Stimulated activated naive CD4-positive, alpha-beta T cell treated with Interleukin-2 at 50 U/mL for 16 hours (primary cell): ENCODE results near the gene CDH12.
"Not testable (repeated sequence)": the region's sequence is repeated elsewhere in the genome, so short reads cannot be mapped to it uniquely, and the experiment has no call there.

Source experiments
- DNase-seq: peaks from one replicate; lab custom pipeline; 2025; lab: John Stamatoyannopoulos, UW

The CDH12 gene

DNA sequence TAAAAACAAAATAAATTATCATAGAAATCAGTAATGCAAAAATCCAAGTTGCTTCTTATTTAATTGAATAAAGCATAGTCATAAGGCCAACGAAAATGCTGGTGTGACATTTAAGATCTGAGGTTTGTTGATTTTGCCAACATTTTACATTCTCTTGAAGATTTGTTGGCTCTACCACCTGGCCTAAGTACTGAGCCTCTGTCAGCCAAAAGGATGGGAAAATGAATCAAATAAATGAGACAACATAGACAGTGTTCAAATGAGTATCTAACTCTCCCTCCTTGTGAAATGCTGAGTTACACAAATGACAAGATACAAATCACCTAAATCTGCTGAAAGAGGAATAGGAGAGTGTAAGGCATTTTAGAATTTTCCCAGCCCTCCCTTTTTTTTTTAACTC, 575.0 kb downstream of the CDH12 start:
- no peak for DNase-seq

DNA sequence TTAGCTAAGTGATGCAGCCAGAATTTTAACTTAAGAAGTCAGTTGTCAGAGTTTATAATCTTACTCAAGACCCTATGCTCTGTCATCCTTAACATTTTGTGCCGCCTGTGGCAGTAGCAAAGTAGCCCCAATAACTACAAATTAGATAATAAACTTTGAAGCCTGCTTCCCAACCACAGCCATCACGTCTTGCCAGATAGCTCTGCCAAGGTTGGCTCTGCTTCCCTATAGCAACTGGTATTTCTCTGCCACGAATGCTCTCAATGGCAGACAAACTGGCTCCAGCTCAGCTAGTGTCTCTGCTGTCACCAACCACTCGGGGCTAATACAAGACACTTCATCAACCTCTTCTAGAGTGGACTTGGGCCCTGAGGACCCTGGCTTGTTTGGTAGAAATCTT, 576.1 kb downstream of the CDH12 start:
- DNase-seq, result no peak

DNA sequence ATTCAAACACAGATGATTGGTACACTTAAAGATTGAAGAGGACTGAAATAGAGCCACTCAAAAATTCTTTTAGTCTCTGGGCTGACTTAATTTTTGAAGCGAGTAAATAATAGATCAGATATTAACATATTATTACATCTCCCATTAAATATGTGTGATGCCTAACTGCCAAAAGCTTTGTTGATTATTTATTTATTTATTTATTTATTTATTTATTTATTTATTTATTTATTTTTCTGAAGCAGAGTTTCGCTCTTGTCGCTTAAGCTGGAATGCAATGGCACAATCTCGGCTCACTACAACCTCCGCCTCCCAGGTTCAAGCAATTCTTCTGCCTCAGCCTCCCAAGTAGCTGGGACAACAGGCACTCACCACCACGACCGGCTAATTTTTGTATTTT, 587.3 kb downstream of the CDH12 start:
- not testable (repeated sequence) for DNase-seq

DNA sequence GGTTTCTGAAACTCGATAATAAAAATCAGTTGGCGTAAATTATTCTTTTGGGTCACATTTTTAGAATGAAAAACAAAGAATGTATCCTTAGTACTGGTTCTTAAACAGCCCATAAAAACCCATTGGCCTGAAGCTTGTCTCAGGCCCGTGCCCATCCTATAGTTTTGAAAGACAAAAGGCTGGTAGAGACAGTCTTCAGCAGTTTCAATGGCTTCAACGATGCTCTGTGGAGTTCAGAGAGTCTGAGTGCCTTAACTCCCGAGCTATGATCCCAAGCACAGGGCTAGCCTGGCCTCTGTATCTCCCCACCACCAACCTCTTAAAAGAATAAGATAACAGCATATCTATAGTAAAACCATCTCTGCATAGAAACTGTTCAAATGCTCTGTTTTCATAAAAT, 595.0 kb downstream of the CDH12 start:
- DNase-seq, result no peak

DNA sequence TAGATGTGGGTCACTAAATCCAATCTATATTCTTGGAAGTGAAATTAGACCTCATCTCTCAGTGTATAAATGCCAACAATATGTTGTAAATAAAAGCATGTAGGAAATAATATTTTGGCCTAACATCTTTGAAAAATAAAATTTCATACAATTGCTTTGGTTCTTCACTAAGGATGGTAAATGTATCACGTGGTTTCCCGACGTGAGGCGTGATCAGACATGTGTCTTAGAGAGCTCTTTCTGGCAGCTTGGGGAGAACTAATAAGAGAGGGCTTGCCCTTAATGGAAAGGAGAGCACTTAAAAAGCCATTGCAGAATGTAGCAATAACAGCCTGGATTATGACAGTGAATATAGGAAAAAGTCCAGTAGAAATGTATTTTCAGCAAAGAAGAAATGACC, 602.6 kb downstream of the CDH12 start:
- no peak for DNase-seq

DNA sequence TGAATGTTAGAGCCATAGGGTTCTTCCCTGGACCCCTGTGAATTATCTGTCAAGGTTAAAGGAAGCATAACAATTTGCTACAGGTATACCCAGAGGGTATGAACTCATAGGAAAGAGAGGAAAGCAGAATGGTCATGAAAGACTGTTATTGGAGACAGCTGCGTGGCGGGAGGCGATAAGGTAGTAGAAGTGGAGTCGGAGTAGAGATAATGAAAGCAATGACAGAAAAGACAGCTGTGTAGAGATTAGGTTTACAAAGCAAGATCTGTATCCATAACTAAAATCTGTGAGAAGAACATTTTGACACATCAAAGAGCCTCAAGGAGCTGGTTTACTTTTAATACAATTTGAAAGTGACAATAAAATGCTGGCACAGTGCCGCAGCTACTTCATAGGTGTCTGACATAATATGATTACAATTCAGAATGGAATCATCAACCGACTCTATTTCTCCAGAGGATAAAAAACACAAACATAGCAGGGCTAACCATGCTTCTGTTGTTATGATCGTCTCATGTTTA, 603.9 kb downstream of the CDH12 start:
- DNase-seq, result no peak

DNA sequence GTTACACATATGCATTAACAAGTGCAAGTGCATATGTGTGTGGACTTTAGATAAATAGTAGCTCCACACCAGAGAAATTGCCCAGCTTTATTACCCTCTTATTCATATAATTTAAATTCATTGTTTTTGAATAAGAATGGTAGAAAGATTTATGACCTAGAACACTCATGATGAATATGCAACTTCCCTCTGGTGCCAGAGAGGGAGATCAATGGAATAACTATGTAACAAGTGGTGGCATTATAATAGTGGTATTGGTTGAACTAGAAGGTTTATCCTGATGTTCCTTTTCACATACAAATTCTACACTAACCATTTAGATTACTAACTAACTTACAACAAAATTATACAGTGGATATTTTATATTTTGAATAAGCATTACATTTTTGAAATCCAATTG, 607.4 kb downstream of the CDH12 start:
- no peak for DNase-seq

DNA sequence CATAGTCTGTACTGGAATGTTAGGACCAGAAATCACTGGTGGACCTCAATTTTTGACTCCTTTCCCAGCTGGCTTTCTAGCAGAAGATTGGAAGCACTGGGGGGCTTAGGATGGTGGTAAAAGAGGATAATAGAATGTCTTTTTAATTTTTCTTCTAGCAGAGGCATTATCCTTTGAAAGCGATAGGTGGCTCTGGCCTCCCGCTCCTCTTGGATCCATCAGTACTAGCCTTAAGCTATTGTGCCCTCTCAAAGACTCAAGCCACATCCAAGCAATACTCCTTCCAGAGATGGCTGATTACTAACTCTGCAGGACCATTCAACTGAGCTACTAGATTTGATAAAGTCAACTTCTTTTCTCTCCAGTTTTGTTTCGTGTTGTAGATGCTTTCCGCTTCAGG, 610.6 kb downstream of the CDH12 start:
- no peak for DNase-seq

DNA sequence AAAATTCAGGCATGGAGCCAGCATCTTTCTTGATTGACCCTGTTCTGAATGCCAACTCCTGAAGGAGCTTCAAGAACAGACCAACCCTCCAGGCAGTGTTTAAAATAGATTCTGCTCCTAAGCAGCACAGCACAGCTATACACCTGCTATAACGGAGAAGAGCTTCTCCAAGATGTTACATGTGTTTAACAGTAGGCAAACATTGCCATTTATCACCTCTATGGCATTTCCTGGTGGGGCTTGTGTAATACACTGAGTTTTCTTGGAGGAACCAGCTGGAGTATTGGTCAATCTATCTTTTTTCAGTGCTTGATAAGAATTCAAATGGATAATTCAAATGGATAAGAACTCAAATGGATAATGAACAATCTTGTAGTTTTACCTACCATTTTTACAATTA, 615.1 kb downstream of the CDH12 start:
- DNase-seq, result no peak

DNA sequence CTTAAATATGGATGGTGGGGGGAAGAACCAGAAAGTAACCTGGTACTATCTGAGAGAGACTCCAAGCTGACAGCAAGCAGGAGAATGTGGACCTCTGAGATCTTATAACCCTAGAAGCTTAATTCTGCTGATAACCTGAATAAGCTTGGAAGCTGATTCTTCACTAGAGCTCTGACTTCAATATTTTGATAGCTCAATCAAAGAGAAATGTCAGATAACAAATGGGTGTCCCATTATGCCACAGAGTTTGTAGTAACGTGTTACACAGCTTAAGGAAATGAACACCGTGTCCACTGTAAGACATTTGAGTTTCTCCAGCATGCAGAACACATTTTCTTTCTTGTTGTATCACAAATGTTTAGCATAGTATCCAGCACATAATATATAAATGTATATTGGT, 626.7 kb downstream of the CDH12 start:
- no peak for DNase-seq

DNA sequence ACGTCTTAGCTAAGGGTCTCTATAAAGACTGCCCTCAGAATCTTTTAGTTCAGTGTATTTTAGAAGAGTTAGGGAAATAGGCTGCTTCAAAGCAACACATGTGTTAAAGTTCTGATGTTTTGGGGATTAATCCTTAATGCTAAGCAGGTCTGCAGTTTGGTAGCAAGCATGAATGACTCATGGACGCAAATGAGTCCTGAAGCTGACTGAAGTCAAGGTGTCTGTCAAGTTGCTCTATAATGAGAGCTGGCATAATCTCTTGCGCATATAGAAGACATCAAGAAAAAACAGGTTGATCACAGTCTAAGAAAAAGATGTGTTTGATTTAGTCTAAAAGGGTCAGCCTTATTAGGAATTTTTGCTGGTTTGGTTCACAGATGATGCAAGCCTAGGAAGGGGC, 630.1 kb downstream of the CDH12 start:
- no peak for DNase-seq

DNA sequence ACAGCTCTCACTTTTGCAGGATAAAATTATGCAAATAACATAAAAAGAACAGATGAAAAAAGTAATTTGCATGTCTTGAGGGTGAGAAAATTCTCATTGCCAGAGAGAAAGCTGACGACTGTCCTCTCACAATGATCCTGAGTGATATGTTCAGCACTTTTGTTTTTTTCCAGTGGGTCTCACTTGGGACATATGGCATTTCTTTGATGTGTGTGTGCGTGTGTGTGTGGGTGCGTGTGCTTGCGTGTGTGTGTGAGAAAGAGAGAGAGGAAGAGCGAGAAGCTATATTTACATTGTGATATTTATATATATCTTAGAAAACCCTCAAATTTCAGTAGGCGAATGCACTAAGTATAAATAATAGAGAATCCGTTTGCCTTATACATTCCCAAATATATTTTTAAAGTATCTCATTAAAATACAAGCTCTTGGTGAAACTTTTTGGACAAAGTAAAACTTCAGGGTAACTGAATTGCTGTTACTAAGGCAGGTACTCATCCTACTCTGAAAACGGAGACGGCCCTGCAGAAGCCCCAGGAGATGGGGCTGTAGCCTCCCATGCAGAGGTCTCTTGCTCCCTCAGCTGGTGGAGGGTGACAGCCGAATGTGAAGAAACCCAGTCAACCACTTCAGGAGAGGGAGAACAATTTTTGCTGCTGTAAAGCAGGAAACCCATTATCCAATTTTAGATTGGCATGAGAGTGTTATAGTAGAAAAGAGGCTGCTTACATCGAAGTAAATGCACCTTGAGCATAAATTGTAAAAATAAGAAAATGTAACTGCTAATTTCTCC, 639.2 kb downstream of the CDH12 start:
- not testable (repeated sequence) for DNase-seq

DNA sequence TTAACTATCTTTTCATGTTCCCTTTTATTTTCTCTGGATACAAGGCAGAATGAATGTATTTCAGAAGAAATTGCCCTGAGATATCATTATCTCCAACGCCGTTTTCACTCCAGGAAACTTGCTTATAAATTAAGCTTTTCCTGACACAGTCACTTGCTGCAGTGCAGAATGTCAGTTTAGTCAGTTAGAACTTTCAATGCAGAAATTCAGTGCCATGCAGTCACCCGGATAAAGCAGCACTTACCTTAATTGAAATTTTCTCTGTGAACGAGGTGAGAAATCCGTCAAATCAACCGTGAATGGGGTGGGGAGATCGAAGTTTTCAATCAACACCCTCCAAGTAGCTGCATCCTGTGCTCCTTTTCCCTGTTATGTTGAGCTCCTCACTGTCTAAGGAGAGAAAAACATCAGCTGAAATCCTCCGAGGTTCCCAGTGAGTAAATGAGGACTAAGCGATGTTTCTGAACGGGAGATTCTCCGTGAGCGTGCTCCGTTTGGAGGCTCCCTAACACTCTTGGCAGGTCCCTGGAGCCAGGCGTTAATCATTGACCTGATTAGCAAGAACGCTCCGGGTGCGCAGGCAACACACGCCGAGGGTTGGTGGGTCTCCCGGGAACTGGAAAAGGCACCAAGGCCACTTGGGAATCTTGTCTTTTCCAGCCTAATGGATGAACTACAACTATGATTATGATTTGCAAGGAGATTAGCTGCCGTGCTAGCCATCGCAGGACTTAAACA, 640.7 kb downstream of the CDH12 start:
- DNase-seq, result not testable (repeated sequence)

DNA sequence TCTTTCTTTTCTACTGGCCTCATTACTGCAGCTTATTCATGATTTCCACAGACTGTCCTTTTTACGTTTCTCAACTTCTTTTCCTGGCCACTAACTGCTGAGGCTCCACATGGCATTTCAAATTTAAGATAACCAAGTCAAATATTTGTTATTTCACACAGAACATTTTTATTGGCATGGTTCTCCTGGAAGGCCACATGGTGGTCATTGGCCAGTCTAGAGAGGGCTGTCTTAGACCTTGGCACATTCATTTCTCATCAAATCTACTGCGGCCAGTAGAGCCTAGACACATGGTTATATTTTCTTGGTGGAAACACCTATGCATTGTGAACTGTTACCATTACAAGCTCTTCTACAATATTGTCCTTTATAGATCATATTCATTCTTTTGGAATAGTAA, 644.7 kb downstream of the CDH12 start:
- not testable (repeated sequence) for DNase-seq

DNA sequence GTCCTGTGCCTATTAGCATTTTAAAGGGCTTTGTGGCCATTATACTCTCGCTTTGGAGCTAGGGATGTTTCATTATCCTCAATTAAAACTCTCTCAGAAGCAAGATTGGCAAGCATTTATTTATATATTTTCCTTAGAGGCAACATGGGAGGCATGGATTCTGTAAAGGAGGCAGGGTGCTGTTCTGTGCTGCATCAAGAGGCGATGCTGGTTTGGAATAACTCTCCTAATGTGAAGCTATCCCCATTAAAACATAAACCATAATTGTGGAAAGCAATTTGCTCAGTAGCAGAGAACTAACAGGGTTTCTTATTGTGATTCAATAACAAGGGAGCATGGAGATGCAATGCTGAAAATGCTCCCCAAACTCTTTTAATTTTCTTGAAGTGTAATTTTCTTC, 664.5 kb downstream of the CDH12 start:
- not testable (repeated sequence) for DNase-seq

DNA sequence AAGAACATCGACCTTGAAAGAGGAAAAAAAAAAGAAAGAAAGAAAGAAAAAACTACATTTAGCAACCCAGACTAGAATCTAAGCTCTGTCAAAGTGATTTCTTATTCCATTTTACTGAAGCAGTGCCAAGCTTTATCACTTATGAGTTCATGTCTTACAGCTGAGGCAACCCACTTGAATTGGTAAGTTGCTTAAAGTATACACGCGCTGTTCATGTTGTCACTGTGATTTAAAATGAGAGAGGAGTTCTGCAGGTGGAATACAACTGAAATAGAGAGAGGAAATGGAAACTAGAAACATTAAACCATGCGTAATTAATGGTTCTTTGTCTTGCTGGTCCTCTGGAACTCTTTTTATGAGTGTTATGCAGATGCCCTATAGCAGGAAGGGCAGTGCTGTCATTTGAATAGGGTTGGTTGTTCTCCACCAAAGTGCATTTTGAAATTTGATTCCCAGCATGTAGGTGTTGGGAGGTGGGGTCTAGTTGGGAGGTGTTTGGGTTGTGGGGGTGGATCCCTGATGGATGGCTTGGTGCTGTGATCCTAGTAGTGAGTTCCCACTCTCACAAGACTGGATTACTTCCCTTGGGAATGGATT, 665.4 kb downstream of the CDH12 start:
- DNase-seq, result not testable (repeated sequence)

DNA sequence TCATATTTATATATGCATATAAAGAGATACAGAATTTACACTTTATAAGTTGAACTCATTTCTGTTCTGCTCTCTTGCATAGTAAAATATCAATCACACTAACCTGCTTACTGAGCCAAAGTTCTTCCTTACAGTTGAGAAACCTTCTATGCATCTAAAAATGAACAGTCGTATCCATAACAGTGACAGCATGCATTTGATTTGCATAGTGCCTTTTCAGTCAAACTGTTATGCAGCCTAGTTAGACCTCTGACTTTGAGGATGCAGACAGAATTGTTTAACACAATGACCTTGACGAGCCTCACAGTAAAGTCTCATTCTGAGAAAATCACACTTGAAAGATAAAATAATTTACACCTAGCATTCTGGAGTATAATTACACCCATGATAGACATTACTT, 683.9 kb downstream of the CDH12 start:
- DNase-seq, result not testable (repeated sequence)

DNA sequence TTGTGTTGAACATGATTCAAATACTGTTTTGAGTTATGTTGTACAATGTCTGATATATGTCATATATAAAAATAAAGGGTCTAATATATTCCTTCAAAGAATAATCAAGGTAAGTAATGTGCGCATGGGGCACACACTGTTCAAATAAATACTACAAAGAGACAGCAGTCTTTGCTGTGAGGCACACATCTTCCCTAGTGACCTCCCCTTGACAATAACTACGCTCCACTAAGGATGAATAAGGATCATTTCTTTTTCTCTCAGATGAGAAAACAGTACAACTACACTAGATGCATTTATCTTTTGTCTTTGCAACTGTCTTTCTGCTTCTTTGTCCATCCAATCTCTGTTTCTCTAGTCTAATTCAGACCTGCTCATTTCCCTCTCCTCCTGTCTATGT, 684.4 kb downstream of the CDH12 start:
- DNase-seq, result not testable (repeated sequence)

DNA sequence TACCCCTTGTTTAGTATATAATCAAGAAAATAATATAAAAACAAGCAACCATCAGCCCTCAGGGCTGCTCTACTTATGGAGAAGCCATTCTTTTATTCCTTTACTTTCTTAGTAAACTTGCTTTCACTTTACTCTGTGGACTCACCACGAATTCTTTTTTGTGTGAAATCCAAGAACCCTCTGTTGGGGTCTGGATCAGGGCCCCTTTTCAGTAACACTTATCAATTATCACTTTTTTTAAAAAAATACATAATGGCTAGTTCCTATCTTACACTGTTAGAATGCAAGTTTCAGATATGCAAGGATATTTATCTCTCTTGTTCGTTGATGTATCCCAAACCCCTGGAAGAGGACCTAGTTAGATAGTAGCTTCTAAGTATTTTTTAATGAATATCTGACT, 687.2 kb downstream of the CDH12 start:
- DNase-seq, result not testable (repeated sequence)

DNA sequence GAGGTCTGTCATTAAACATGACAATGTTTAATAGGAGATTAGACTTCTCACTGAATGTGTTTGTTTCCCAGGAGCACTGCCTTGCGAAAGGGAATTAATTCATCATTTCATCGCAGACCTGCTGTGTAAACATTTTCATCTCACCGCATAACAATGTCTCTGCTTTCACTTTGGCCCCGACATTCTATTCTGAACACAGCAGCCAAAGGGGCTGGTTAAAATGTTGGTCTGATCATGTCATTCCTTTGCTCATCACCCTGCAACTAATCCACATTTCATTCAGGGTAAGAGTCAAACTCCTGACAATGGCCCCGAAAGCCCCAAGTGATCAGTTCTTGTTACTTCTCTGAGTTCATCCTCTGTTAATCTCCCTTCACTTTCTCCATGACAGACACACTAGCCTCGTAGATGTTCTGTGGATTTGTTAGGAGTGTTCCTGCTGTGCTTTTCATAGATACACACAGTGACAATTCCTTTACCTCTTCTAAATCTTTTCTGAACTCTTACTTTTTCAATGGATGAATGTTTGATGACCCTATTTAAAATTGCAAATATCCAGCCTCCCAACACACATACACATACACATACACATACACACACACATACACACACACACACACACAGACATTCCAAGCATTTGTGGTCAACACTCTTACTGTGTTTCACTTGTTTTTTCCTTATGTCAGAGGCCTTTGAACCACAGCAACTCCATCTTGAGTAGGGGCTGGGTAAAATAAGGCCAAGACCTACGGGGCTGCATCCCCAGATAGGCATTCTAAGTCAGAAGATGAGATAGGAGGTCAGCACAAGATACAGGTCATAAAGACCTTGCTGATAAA, 688.0 kb downstream of the CDH12 start:
- DNase-seq, result not testable (repeated sequence)

DNA sequence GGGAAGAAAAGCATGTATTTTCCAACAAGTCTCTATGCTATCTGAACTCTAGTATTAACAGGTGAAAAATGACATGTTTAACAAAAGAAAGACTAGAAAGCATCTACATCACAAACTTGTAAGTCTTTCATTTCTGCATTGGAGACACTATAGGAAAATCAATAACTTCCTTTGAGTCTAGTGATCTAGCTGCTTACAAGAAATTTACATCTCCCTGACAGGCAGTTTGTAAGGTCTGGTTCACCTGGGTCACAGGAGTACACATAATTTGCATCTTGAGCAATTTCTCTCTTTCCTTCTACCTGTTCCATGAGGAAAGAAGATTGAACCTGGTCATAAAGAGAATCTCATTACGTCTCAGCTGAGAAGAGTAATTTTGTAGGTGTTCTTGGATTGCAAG, 696.2 kb downstream of the CDH12 start:
- not testable (repeated sequence) for DNase-seq

DNA sequence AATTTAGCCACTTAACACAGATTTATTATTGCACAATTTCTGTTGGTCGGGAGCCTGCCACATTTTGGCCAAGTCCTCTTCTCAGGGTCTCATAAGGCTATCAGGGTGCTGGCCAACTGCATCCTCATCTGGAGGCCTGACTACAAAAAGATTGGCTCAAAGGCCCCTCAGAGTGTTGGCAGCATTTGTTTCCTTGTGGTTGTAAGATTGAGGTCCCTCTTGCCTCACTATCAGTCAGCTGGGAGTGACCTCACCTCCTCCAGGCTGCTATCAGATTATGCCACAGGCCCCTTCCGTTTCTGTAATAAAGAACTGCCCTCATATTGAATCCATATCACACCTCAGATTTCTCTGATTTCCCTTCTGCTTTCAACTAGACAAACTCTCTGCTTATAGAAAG, 698.4 kb downstream of the CDH12 start:
- not testable (repeated sequence) for DNase-seq
